A549 (cell line): ENCODE results near the gene CHPF2.

Experiments used
- CTCF ChIP-seq: fragments of >200 bp; sonication (Bioruptor Twin); formaldehyde crosslinking; IDR thresholded peaks from 3 replicates; pipeline ENCODE4 v1.5.1; 2016
- ELK1 ChIP-seq: fragments of 150-350 bp; IDR thresholded peaks from 2 replicates; pipeline ENCODE4 v1.6.1; 2014; ENCODE audit warnings: low read depth, mild to moderate bottlenecking, low read length
- JUNB ChIP-seq: fragments of >200 bp; sonication (Bioruptor Twin); formaldehyde crosslinking; IDR thresholded peaks from 2 replicates; pipeline ENCODE4 v1.6.1; 2016
- NPAS2 ChIP-seq: fragments of 250-450 bp; sonication (Bioruptor Pico); IDR thresholded peaks from 2 replicates; pipeline ENCODE4 v1.8.0; 2022; ENCODE audit warnings: mild to moderate bottlenecking, moderate library complexity, borderline replicate concordance
- RCOR1 ChIP-seq: fragments of 150-350 bp; IDR thresholded peaks from 2 replicates; pipeline ENCODE4 v1.6.1; 2014; ENCODE audit warnings: antibody characterized with exemption, low read length, low read depth
- TP53 ChIP-seq: fragments of 250-450 bp; sonication (Bioruptor Pico); IDR thresholded peaks from 2 replicates; pipeline ENCODE4 v1.5.0; 2021; ENCODE audit warnings: mild to moderate bottlenecking, moderate library complexity
- ZSCAN20 ChIP-seq: fragments of 250-450 bp; sonication (Bioruptor Pico); IDR thresholded peaks from 2 replicates; pipeline ENCODE4 v1.8.0; 2022; ENCODE audit warnings: mild to moderate bottlenecking, moderate library complexity
- TF ChIP-seq, protein P1 (sequence below): fragments of 200-600 bp; sonication (generic); IDR thresholded peaks from 2 replicates; pipeline ENCODE4 v1.6.1; 2016; ENCODE audit warnings: antibody characterized with exemption, mild to moderate bottlenecking, moderate library complexity

- TF ChIP-seq CTCF (no peak), NPAS2 (CRISPR knock-in tag) (no peak), TP53 (no peak), ELK1 (no peak), JUNB (no peak), RCOR1 (no peak), ZSCAN20 (CRISPR knock-in tag) (no peak)
- TF ChIP-seq, protein P1, sequence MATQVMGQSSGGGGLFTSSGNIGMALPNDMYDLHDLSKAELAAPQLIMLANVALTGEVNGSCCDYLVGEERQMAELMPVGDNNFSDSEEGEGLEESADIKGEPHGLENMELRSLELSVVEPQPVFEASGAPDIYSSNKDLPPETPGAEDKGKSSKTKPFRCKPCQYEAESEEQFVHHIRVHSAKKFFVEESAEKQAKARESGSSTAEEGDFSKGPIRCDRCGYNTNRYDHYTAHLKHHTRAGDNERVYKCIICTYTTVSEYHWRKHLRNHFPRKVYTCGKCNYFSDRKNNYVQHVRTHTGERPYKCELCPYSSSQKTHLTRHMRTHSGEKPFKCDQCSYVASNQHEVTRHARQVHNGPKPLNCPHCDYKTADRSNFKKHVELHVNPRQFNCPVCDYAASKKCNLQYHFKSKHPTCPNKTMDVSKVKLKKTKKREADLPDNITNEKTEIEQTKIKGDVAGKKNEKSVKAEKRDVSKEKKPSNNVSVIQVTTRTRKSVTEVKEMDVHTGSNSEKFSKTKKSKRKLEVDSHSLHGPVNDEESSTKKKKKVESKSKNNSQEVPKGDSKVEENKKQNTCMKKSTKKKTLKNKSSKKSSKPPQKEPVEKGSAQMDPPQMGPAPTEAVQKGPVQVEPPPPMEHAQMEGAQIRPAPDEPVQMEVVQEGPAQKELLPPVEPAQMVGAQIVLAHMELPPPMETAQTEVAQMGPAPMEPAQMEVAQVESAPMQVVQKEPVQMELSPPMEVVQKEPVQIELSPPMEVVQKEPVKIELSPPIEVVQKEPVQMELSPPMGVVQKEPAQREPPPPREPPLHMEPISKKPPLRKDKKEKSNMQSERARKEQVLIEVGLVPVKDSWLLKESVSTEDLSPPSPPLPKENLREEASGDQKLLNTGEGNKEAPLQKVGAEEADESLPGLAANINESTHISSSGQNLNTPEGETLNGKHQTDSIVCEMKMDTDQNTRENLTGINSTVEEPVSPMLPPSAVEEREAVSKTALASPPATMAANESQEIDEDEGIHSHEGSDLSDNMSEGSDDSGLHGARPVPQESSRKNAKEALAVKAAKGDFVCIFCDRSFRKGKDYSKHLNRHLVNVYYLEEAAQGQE: no peak
Observed at GRCh38 chr7:151204383-151205032, 27.8 kb upstream of the CHPF2 start.
